HG03095 (cell line): ENCODE measurements around the gene FAT3.

Experiments used
- ATAC-seq: cut with Tn5 transposase; IDR thresholded peaks from one replicate; pipeline ENCODE4 v1.9.1; 2021; ENCODE audit warnings: moderate library complexity; ENCODE audit not compliant: unreplicated experiment

Gene FAT3

DNA sequence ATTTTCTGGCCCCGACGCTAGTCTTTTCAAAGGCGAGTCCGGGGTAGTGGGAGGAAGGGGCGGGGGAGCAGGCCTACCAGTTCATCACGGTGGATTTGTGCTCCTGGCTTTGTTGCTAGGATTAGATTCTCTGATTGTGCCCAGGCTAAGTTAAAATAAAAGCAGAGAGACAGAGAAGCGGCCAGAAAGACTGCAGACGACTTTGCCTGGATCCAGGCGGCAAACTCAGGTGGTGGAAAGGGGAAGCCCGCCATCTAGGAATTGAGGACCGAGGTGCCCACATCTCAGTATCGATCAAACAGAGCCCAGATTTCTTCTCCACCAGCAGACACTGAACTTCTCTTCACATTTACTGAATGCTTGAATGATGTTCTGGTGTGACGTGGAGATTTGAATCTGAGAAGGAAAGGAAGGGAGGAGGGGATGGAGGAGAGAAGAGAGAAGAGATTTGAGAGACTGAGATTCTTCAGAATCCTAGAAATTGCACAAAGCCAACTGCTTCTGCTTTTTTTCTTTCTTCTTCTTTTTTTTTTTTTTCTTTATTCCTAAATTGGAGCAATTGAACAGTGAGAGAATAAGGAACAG lies 2.7 kb downstream of the FAT3 start:
- ATAC-seq: no peak

DNA sequence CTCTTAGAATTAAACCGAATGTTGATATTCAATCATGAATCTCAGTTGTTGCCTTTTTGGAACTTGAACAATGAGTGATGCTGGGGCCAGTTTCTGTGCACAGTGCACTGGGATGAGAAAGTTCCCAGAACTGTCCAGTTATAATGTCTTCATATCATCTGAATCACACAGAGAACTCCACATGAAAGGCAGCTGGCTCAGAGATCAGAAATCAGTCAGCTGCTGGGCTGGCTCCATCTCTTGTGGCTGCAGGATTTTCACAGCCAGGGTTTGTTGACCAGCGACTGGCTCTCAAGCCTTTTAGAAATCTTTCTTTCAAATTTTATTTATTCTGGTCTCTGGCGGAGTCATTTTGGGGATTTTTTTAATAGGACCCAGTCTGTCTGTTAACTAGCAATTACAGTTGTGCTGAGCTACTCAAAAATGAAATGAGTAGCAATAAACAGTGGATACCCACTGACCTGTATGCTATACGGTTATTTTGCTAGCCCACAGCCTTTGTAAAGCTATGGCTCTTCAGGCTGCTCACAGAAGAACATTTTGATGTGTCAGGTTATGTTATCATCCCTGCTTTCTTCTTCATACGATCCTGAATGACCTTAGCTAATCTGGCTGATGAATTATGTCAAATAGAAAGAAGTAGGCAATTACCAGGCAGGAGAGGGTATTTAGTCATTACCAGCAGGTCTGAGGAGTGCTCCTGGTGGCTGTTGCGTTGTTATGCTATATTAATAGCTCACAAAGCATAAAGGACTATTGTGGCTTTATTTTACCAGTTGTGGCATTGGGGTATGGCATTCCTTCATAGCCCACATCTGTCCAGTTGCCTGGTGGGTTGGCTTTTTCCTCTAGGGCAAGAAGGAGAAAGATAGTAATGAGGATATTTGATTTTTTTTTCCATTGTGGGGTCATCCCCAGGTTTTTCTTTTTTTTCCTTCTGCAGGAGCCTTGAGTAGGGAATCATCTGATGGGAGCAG lies 3.6 kb downstream of the FAT3 start:
- no peak for ATAC-seq

DNA sequence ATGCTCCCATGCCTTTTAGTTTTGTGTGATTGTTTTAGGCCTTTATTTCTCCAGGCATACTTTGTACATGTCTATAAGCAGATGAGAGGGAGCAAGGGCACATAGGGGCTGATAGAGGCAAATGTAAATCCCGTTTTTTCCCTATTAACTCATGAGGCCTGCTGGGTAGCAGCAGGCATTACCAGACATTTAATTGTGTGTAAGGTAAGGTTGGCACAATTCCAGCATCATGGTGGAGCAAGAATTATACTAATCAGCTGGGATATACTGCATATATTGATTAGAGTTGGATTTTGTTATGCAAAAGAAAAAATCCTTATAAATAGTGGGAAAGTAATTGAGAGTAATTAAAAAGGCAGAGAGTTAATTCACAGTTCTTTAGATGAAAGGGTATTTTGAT lies 12.2 kb downstream of the FAT3 start:
- no peak for ATAC-seq

DNA sequence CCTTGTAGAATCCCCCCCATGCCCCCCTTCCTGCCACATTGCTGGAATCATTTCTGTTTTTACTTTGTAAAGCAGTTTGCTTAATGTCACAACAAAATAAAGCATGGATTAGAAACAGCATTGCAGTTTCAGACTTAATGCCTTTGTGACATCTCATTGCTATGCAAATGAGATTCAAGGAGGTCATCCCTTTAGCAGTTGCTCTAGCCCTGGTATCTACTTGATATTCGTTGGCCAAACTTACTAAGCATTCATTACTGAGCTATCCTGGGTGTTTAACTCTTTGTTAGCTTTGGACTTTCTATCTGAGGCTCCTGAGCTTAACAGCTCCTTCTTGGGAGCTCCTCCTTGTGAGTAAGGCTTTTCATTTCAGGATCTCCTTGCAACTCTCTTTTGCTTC lies 16.3 kb downstream of the FAT3 start:
- ATAC-seq: no peak

DNA sequence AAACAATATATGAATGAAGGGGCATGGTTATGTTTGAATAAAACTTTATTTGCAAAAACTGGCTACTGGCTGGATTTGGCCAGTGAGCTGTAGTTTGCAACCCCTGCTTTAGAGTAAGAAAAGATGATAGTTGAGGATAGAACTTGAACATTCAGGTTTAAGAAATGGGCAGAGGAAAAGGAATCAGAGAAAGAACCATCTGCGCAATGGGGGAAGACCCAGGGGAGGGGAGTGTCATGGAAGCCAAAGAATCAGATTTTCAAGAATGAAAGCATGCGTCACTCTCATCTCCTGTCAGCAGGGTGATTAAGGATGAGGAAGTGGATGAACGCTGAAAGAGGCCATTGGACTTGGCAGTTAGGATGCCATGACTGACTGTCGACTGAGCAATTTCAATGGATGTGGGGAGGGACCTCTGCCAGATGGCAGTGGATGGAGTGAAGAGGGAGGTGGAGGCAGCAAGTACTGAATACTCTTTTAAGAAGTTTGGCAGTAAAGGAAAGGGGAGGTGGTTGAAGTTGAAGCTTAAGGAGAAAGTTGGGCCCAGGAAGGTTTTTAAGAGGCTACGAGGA lies 21.2 kb downstream of the FAT3 start:
- no peak for ATAC-seq

DNA sequence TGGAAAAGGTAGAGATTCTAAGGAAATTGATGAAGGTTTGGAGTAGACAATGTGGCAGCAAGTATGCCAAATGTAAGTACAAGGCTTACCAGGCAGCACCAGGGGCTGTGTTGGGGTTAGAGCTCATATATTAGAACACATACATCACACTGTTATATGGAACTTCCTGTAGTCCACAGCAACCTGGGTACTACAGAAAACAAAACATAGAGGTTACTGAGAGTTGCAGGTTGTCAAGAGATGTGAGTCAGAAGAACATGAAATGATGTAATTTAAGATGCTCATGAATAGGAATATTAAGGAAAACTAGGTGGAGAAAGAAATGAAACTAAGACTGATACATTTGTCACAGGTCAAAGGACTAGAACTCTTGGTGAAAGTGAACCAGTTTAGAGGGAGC lies 22.0 kb downstream of the FAT3 start:
- no peak for ATAC-seq

DNA sequence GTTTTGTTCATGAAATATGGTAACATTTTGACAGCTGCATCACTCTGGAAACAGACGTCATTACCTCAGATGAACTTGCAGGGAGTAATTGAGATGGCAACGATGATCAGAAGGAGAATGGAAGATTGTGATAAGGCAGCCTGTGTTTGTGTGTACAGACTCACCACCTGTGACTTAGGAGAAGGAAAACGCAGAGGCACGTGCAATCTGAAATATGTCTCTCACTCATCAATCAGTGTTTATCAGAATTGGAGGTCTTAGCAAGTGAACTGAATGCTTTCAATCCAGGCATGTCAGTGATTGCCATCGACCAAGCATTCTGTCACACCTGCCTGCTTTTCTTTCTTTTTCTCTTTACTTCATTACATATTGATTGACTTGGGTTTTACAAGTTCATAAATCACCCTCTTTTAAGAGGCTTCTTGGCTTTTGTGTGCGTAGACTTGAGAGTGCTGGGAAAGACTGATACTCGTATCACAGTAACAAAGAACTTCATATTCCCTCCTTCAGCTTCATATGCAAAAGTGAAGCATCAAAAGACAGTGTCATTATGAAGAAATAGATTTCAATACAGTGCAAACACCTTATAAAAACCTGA lies 24.6 kb downstream of the FAT3 start:
- ATAC-seq: no peak

DNA sequence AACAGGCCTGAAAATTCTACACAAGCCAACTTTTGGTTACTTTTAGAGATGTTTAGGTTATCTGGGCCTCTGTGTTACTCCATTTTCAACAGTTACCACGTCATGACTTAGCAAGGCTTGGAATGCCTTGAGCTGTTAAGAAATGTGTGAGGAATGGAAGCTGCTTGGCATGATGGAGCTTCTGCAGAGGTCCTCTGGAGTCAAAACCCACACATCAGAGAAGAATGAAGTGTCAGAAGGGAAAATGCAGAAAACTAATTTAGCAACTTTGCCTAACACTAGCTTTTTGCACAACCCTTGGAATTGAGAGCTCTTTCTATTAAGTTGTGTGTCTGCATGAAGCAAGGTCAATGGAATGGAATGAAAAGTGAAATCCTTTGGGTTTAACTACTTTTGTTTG lies 27.4 kb downstream of the FAT3 start:
- ATAC-seq: no peak

DNA sequence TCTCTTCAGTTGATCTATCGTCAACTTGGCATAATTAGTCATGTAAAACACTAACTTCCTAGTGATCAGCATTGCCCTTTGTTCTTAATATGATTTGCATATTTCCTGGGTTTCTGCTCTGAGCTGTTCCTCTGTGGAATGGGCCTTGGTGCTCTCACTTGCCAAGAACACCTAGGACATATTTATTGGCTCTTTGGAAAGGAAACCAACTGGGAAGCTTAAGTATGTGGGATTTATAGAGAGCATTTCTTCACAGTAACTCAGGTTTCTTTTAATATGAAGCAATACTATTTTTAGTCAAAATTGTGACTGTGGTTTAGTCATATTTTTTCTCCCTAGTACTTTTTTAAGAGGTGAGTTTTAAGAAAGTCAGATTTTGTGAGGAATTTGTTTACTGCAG lies 28.8 kb downstream of the FAT3 start:
- no peak for ATAC-seq

DNA sequence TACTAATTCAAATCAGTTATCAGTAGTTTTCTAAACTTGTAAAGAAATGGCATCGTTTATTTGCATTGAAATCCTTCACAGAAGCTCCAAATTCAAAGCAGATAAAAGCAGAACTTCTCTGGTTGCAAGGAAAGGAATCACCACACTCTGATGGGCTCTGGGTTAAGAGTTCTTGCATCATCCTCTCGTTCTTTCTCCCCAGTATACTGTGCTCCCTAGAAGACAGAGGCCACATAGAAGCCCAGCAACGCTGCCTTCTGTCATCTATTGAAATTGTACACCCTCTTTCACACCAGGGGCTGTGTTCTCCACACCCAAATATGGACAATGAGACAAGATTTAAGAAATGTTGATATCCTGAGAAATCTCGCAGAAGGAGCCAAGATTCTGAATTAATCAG lies 29.3 kb downstream of the FAT3 start:
- ATAC-seq: no peak

DNA sequence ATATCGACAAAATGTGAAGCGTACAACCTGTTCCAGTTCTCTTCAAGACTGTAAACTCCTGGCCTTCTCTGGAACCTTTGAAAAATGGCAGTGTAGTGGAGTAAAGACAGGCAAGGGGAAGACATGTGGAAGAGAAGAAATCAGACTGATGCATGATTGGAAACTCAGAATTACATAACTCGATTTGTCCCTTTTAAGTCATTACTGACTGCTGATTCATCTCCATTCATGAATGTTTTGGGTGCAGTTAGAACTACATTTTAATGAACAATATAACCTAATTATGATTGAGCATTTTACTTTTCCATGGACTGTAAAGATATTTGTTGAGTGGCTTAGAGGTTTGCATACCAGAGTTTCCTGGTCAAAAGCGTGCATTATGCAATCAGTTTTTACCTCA lies 32.9 kb downstream of the FAT3 start:
- ATAC-seq: no peak

DNA sequence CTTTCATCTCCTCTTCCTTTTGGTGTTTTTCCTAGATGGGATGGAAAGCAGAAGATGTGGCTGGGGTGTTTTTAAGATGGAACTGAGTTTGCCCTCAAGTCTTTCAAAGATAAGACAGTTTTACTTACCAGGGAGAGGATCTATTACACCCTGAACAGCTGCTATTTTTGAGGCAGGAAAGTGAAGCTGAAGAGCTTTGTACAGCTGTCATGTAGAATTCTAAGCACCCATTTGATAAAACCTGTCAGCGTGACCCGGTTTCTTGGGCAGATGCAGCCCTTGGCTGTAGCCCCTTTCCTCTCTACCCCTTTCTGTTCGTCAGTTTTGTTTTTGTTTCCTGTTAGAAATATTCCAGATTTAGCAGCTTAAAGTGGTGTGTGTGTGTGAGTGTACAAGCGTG lies 35.2 kb downstream of the FAT3 start:
- ATAC-seq: no peak

DNA sequence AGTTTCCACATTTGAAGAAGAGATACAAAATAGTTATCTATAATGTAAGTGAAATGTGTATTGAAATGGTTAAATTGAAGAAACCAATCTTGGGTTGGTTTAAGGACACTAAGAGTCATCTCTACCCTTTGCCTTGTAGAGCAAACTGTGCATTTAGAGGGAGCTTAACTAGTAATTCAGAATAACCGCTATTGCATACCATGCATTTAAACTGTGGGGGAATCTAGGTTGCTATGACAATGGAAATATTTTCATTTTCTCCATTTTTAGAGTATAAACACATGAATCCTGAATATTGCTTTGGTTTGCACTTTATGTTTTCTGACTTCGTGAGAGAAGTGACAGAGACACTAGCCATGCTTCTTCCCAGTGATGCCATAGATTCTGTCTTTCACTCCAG lies 39.7 kb downstream of the FAT3 start:
- ATAC-seq: no peak

DNA sequence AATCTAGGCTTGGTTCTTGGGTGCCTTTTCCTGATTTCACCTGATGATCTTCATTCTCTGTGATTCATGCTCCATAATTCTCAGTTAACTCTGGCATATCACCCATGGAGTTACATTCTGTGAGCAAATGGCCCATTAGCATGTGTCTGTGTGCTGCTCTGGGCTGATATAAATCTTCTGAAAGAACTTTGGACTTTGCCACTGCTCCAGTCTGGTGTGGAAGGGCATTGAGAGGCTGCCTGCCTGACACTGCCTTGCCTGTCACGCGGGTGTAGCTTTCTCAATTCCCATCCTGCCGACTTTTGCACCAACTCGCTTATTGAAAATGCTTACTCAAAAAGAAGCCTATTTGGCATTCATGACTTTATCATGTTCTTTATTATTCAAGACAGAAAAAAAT lies 42.2 kb downstream of the FAT3 start:
- no peak for ATAC-seq

DNA sequence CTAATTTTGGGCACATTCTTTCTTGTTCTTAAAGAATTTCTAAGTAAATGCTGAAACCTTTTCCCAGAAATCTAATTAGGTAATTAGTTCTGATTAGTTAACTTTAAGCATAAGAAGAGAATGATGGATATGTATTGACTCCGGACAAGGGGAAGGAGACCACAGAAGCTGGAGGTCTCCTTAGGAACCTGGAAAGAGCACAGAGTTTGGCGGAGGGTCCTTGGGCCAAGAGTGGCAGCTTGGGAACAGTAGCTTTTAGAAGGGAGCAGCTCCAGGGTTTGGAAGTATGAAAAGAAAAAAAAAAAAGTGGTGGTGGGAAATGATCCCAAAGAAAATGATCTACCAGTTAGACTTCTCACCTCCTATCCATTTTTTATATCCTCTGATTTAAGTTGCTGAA lies 42.7 kb downstream of the FAT3 start:
- ATAC-seq: no peak

DNA sequence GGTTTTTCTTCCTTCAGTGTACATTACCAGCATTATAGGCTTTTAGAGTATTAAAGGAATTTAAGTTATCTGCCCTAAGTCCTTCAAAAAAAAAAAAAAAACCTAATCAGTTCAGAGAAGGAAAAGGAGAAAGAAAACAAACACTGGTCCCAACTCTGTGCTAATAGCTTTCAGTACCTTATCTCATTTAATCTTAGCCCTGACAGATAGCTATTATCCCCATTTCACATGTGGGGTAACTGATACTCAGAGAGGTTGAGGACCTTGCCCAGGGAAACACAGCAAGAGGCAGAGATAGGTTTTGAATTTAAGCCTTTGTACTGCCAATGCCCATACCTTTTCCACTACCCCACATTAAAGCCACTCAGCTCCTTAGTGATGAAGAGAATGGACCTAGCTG lies 43.4 kb downstream of the FAT3 start:
- ATAC-seq: no peak

DNA sequence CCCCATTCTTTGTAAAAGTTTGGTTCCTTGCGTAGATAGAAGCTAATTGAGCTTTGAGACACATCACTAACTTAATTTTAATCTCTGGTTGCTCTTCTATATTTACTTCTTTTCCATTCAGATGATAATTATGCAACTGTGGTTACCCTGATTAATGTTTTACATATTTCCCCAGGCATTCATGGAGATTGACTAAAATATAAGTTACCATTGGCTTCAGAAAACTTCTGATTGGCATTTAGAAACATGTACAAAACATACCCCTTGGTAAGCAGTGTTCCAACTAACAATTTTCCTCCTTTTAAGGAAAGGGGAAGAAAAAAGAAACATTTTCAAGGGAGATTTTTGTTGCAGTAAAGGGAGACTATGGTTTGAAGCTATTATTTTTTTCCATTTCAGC lies 43.9 kb downstream of the FAT3 start:
- no peak for ATAC-seq

DNA sequence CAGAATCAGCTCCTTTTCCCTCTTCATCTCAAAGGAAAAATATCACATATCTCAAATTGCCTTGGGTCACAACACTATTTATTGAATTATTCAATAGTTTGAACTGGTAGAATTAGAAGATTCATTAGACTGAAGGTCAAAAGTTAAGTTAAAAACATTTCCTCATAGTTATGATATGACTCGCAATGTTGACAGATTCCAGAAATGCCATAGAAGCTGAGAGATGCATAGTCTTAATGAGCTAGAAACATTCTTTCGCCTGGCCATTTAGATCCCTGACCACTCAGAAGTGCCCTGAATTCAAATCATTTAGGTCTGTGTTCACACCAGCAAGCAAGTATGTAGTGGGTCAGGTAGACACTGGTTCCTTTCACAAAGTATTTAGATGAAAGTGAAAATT lies 44.4 kb downstream of the FAT3 start:
- ATAC-seq: no peak

DNA sequence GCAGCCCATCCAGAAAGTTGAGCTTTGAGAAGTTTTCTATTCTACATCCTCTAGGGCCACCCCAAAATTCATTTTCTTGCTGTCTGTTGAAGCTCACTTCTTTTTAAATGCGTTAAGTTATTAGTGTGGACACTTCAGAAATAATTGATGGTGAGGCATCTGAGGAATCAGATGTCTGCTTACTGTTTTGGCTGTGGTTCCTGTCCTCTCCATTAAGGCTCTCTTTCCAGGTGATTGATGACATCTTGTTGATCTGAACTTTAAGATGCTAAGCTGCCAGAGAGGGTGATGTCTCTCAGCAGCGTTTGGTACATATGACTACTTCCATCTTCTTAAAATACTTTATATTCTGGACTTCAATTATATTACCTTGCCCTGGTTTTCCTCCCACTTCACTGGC lies 45.2 kb downstream of the FAT3 start:
- ATAC-seq: no peak

DNA sequence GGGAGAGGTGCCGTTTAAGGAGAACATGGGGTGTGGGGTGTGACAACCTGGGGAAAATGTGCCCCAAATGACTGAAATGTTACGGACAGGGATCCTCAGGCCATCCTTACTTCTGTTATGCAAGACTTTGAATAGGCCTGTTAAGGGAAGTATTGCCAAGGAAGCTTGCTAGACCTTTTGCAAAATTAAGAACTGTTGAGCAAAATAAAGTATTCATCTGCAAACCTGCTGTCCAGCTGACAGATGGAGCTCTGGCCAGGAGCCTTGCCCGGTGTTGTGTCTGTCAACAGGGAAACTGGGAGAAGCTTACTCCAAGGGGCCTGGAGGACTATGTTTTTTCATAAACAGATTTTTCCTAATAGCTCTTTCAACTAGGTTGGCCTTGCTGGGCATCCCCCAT lies 48.0 kb downstream of the FAT3 start:
- ATAC-seq: no peak
